Left lobe of liver (tissue), 2 donors: Measurements from ENCODE around the gene ADAMTSL1. TPM values are rescaled to one million over a fixed set of nuclear protein-coding genes. Genes with fewer than 3 reads are reported as not detected.
"Not testable (repeated sequence)": the region's sequence is repeated elsewhere in the genome, so short reads cannot be mapped to it uniquely, and the experiment has no call there.

ENCODE experiments used
- ATAC-seq: fragments of 200-7000 bp; cut with Tn5 transposase; one replicate; pipeline ENCODE4 v1.9.1; 2020; ENCODE audit warnings: mild to moderate bottlenecking, moderate library complexity
- DNase-seq: peaks from one replicate; pipeline ENCODE4 v3.0.0-alpha.2; 2020; ENCODE audit warnings: low spot score
- total RNA-seq: library from RNA; stranded (reverse); gene quantifications from one replicate; pipeline ENCODE4 v1.2.1, GENCODE V29; 2021
- donor health status: DM: no; HTN: no; CAD: no; lungs with moderate emphysema.
- donor health status: DM: no; HTN: yes; CAD: no.

The ADAMTSL1 gene
- total RNA-seq, 1 donor from 2014 or later: 1.9 TPM

DNA sequence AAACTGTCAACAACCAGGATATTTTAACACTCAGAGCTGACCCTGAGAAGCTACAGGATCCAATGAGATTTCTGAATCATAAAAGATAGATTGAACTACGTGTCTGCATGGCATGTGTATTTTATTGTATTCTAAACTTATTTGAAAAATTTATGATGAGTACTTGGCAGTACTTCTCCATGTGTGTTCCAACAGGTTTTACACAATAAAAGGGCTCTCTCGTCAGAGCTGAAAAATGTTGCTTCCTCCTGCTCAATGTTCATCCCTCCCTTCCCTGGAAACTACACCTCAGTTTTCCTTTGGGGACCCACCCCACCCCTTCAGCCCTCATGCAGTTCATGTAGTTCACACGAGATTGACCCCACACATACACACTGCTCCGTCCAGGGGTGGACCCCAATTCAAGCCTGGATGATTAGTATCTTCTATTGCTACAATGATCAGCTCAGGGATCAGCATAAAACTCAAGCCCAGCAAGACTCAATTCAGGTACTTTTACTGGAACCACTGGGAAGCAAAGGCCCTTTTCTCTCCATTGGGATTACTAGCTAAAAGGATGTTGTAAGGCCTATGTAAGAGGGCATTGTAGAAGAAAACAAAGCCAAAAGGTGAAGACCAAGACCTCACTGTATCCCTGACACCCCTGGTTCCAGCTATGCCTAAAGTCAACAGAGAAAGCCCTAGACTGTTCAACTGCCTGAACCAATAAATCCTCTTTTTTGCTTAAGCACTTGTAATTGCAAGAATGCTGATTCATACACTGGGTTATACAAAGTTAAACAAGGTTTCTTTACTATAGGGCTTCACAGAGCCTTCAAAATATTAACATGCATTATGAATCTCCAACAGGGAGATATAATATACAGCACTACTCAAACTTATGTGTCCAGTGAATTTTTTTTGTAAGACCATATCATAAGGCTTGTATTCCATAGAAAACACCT, 446.5 kb downstream of the ADAMTSL1 start:
- DNase-seq (no peak), ATAC-seq (no peak)

DNA sequence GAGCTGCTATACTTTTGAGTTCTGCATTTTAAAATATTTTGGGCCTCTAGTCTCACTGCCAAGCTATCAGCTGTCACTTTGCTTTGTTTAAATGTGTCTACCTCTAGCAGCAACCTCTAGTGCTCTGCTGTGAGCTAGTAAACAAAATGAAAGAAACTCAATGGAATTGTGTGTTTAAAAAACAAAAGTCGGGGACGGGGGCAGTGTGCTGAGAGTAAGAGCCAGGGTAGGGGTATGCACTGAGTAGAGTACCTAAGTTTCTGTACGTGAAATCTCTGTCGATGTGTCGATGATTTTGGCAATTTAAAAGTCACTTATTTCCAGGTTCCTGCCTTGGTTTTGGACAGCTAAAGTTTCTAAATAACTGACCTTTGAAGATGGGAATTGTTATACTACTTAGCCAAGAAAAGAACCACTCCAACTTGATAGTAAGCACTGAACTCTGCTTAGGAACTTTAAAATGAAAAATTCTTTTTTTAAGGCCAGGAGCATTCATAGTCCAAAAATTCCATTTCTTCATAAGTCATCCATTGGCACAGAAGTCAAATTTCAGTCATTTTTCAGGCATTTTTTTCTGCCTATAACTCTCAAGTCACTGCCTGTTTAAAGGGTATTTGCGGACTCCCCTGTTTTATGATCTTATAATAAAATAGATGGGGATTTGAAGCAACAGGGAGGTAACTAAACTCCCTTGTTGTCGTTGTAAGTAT, 447.6 kb downstream of the ADAMTSL1 start:
- ATAC-seq (no peak), DNase-seq (no peak)

DNA sequence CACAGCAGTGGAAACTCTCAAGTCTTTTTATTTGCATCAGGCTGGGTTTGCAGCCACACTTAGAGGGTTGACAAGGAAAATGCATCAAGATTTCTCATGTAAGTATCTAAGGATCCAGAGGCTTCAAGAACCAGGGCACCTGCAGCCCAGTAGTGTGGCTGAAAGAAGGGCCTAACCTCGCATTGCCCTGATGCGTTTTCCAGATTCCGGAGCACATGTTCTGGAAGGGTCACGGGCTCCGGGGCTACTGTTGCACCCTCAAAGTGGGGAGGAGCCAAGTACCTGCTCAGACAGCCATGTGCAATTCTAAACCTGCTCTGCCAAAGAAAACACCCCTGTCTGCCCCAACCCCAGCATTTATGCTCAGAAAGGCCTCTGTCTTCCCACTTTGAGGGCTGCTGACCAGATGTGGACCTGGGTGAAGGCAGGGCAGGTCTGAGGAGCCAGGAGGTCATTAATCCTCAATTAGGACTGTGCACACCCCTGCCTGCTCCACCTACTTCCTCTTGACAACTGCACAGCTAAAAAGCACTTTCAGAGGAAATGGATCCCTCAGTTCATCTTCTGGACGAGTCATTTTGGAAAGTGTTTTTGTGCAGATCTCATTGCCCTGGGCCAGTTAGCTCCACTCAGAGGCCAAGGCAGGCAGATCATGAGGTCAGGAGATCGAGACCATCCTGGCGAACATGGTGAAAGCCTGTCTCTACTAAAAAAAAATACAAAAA, 448.4 kb downstream of the ADAMTSL1 start:
- no peak for DNase-seq

GRCh38 chr9:18923167-18923566, 449.2 kb downstream of the ADAMTSL1 start:
- ATAC-seq: no peak

More for the DNA sequence above, 448.4 kb downstream of the ADAMTSL1 start:
- ATAC-seq: no peak

GRCh38 chr9:18923671-18924430, 449.9 kb downstream of the ADAMTSL1 start:
- no peak for ATAC-seq
- DNase-seq: no peak

More at GRCh38 chr9:18923167-18923566, 449.2 kb downstream of the ADAMTSL1 start:
- no peak for DNase-seq

GRCh38 chr9:18925880-18926279, 451.9 kb downstream of the ADAMTSL1 start:
- DNase-seq: no peak
- ATAC-seq: no peak

DNA sequence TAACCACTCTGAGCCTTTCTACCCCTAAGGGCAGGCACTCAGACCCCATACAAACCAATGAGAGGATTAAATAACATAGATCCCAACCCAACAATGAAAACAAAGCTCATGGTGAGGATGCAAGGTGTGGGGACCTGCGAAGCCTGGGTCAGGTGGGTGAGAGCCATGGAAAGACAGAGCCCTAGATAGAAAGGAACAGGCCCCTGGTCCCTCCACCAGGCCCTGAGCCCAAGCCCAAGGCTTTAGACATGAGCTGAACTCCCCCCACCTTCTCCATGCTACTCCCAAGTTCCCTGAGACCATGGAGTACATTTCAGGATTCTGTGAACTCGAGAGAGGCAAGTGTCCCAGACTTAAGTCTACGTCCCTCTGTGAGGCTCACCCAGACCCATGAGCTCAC, 452.6 kb downstream of the ADAMTSL1 start:
- ATAC-seq: no peak

DNA sequence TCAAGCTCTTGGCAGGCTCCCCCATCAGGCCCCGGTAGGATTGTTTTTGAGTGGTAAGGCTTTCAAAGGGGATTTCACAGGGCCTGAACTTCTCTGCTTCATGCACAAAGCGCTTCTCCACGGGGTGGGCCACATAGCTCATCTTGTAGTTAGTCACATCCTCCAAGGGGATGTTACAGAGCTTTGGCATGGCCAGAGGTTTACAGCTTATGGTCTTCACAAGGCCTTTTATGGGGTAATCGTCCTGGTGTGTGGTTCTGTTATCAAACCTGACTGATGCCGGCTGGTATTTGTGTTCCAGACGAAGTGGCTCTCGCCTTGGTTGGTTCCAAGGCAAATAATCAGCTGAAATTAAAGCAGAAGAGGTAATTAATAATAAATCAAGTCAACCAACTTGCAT, 454.8 kb downstream of the ADAMTSL1 start:
- ATAC-seq: no peak
- no peak for DNase-seq

More for the DNA sequence above, 452.6 kb downstream of the ADAMTSL1 start:
- DNase-seq: no peak

GRCh38 chr9:18930611-18931010, 456.7 kb downstream of the ADAMTSL1 start:
- not testable (repeated sequence) for DNase-seq, ATAC-seq

GRCh38 chr9:18935541-18935940, 461.6 kb downstream of the ADAMTSL1 start:
- DNase-seq (no peak), ATAC-seq (no peak)

- ATAC-seq: no peak
- no peak for DNase-seq
Measured at GRCh38 chr9:18936094-18936871, 462.3 kb downstream of the ADAMTSL1 start.

DNA sequence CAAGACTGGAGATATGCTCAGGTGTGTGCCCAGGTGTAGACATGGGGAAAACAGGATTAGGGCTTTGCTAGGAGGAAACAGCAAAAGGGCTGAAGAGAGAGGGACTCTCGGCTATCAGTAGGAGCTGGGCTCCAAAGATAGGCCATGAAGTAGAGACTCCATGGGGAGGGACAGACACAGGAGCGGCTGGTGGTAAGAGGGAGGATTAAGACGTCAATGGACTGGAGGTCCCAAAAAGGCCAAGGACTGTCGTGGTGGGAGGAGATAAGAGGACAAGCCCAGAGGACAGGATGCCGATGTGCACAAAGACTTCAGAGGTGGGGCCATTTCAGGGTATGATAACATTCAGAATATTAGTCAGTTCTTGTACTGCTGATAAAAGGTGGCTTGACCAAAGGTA, 466.0 kb downstream of the ADAMTSL1 start:
- DNase-seq (no peak), ATAC-seq (no peak)

GRCh38 chr9:18941060-18941740, 467.2 kb downstream of the ADAMTSL1 start:
- no peak for DNase-seq
- no peak for ATAC-seq

DNA sequence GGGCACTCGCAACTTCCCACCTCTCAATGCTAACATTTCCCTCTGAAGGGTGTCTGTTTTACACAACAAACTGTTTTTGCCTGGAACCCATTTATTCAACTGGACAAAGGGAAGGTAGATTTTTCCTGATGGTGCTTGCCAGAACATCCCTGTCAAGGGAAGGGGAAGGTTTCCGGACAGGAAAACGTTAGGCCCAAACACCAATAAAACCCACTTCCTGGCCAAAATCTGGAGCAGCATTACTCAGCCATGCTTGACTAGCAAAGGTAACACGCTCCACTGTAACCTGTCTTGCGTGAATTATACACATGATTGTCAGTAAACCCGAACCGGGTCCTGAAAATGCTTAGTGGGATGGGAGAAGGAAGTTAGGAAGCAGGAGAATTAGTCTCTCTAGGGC, 468.8 kb downstream of the ADAMTSL1 start:
- no peak for DNase-seq
- no peak for ATAC-seq

DNA sequence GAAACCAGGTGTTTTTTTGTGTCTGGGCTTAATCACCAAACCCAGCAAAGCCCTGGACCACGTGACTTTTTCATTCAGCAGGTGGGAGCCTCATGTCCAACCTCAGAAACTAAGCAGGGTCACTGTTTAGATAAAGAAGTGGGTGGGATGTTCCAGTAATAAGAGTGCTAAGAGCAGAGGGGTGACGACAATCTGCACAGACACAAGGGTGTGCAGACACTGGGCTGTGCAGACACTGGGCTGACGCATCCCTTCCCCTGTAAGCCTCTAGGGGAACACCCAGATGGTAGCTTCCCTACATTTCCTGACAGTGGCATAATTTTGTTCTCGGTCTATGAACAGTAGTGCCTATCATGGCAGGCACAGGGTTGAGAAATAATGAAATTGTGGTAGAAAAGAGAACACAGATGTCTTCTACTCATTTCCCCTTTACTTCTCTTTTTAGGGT, 474.0 kb downstream of the ADAMTSL1 start:
- ATAC-seq: no peak
- DNase-seq: no peak

DNA sequence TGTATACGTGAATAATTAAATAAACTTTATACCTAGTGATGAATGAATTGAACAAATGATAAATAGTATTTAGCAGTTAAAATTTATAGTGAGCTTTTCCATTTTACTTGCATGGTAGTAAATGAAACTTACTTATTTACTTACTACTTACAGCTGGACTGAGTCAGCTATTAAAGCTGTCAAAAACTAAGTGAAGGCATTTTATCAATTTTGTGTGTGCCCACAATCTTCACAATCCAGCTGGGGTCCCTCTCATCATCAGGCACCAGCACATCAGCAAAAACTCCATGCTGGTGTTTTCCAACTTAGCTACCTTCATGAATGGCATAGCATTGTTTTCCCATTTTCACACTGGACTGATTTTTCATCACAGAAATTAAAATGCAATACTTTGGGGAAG, 478.0 kb downstream of the ADAMTSL1 start:
- DNase-seq: no peak
- no peak for ATAC-seq

DNA sequence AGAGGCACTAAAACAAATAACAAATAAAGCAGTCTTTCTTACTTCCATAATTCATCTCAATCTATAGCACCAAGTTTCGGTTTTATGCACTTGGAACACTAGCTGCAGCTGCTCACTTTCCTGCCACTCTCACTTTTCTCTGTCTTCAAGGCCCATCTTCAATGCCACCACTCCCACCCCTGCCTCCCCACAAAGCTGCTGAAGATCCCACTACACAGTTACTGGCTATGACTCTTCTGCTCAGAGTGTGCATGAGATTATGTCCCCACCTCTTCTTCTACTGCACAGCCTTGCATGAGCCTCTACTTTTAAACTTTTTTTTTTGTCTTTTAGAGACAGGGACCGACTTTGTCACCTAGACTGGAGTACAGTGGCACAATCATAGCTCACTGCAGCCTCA, 481.7 kb downstream of the ADAMTSL1 start:
- DNase-seq (no peak), ATAC-seq (no peak)
